Left cardiac atrium (tissue), 4 donors: ENCODE data around the gene MECR. TPM values are rescaled to one million over a fixed set of nuclear protein-coding genes. Genes with fewer than 3 reads are reported as not detected.
A peak's percentile ranks its signal among the peaks of the same experiment; 100 is the strongest.
"Not testable (repeated sequence)": the region's sequence is repeated elsewhere in the genome, so short reads cannot be mapped to it uniquely, and the experiment has no call there.

Experiments
- ATAC-seq, 2 donors: fragments of 200-7000 bp; cut with Tn5 transposase; one replicate each; pipeline ENCODE4 v1.9.1; 2020; ENCODE audit warnings: mild to moderate bottlenecking in 2 of 2, moderate library complexity in 2 of 2
- DNase-seq: peaks from one replicate; pipeline ENCODE4 v3.0.0-alpha.2; 2020
- intact Hi-C, 2 donors: fragments of 100-400 bp; cut with DNase I; formaldehyde crosslinking; loops; one replicate each; pipeline versions ENCODE4 v1.14.1 to v1.15.1; 2022 to 2023
- total RNA-seq, 2 donors: library from RNA; stranded (reverse); fragmentation: NEBNext Ultra II Directional; extraction: Animal tissue kit (Norgen Biotek cat#: 25700); gene quantifications; one replicate each; pipeline ENCODE4 v1.2.1, GENCODE V29; 2021
- donor health status: DM: no; HTN: yes; CAD: no.
- donor health status: DM: no; HTN: yes; CAD: no; lungs with severe emphysema.
- donor health status: DM: yes; HTN: yes; CAD: no.
- donor health status: Dilated cardiomyopathy.

The MECR gene
- total RNA-seq, 2 donors from 2014 or later = 25.8 to 26.2 TPM

DNA sequence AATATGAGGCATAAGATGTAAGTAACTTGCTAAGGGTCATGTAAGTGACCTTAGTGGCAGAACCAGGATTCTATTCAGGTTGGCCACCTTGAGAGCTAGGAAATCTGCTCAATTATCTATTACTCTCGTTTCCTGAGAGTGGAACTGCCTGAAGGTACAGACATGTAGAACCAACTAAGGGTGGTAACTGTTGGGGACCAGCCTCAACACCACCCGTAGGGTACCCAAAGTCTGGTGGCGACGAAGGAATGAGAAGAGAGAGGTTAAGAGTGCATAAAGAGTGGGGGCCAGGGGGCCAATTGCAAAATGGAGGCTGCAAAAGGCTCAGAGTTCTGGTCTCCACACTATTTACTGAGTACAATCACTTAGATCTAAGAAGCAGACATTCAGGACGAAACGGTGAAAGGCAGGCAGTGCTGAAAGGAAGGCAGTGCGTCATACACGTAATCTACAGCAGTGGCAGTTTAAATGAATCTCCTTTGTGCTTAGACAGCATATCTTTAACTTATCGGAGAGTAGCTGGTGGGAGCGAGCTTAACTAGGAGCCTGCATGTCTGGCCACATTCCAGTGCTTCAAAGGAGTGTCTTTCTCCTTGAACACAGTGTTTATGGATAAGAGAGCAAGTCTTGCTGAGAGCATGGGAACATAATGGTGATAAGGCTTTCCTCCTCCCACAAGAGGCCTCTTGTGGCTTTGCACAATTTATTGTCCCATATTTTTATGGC, 74.0 kb downstream of the MECR start:
- peak; percentile 59 to 78 for ATAC-seq
- DNase-seq = no peak
- intact Hi-C loops = no loop called here

- DNase-seq = no peak
- ATAC-seq = no peak
- intact Hi-C loops = no loop called here
Measured at GRCh38 chr1:29152046-29152805, 78.5 kb downstream of the MECR start.

- DNase-seq, intact Hi-C loops, ATAC-seq: not testable (repeated sequence)
Measured at GRCh38 chr1:29150346-29150745, 80.4 kb downstream of the MECR start.

DNA sequence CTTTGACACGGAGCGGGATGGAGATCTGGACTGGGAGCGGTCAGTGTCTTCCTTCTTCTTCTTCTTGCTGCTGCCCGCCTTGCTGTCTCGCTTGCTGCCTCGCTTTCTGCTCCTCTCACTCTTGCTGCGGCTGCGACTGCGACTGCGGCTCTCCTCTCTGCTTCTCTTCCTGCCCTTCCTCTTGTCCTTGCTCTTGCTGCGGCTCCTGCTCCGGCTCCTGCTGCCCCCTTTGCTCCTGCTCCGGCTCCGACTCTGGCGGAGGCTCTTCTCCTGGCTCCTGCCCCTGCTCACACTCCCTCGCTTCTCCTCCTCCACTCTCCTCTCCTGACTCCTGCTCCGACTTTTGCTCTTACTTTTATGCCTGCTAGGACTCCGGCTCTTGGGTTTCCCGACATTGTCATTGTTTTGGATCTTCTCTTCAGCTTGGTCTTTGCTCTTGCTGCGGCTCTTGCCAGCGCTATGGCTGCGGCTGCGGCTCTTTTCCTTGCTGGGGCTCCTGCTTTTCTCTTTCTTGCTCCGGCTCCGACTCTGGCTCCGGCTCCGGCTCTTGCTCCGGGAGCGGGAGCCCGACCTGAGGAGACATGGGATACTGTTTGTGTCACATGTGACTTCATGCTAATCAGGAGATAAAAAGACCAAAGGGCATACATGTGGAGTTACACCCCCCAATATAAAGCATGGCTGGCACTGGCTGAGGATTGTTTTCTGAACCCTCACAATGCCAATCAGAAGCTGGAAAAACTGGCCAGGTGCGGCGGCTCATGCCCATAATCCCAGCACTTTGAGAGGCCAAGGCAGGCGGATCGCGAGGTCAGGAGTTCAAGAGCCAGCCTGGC, 81.9 kb downstream of the MECR start:
- DNase-seq (no peak), ATAC-seq (no peak)
- intact Hi-C loops = no loop called here

- DNase-seq (no peak), ATAC-seq (peak; percentile 23 to 33)
- intact Hi-C loops = no loop called here
Measured at GRCh38 chr1:29145739-29146437, 84.8 kb downstream of the MECR start.

DNA sequence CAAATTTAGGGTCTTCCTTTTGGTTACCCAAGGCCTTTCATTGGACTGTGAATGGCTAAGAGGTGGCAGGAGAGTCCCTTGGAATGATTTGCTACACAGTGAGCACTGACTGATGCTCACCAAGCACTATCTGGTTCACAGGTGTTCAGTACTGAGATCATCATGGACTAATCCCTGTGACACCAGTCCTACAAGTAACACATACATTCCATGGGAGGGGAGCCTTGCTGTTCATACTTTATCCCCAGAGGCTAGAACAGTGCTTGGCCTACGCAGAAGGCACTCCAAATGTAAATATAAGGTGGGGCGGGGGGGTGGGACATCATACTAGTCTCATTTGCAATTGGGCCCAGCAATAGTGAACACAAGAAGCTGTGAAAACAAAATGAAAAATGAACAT, 86.6 kb downstream of the MECR start:
- no peak for DNase-seq
- intact Hi-C loops = no loop called here
- ATAC-seq = no peak

DNA sequence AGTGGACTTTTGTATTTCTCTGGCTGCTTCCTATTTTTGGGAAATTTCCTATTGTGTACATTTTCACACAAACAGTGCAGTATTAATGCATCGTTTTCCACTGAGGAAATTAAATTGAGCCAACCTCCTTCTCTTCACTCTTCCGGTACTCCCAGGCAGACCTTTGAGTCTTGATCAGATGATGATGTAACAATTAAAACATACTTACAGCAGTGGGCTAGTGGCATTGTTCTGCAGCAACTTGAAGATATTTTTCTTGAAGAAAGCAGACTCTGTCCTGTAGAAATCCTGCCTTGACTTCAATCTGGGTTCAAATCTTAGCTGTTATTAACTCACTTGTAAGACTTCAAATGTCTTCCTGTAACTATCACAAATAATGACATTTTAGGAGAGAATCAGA, 88.0 kb downstream of the MECR start:
- DNase-seq (no peak), ATAC-seq (no peak)
- intact Hi-C loops = no loop called here

Other genes starting within 250 kb of the MECR start
- 1 to 10 TPM; 4.0 to 4.7 TPM for gene TMEM200B, start 107.0 kb downstream of the MECR start, total RNA-seq
- gene SRSF4, start 49.0 kb downstream of the MECR start, total RNA-seq = 10 to 100 TPM; 50.1 to 63.9 TPM
- gene PTPRU, start 5.6 kb upstream of the MECR start, total RNA-seq = 10 to 100 TPM; 13.6 to 18.2 TPM